AG04450 (cell line): ENCODE results near the gene TRIM14. TPM values are rescaled to one million over a fixed set of nuclear protein-coding genes. Genes with fewer than 3 reads are reported as not detected.

Experiments used
- CTCF ChIA-PET: fragments of 300-600, 350-600 bp; formaldehyde crosslinking; extraction: SDS; loops from one replicate; lab custom pipeline; 2022; ENCODE audit warnings: antibody characterized with exemption, inconsistent platforms; lab: Charles Lee
- POLR2A ChIA-PET: fragments of 350-600 bp; formaldehyde crosslinking; extraction: SDS; loops from one replicate; lab custom pipeline; 2021; ENCODE audit warnings: antibody characterized with exemption, inconsistent platforms; lab: Yijun Ruan, JAX
- DNase-seq: peaks from one replicate; pipeline ENCODE4 v3.0.0-alpha.2; 2011; ENCODE audit warnings: low read depth, low spot score
- H3K27ac ChIP-seq: one replicate; pipeline ENCODE4 v1.5.1; 2012; ENCODE audit warnings: low read depth, low read length, control low read depth
- H3K27me3 ChIP-seq: one replicate; pipeline ENCODE4 v1.6.0; 2012; ENCODE audit warnings: low read length; ENCODE audit not compliant: control insufficient read depth, insufficient read depth
- H3K4me3 ChIP-seq: 2 replicates; pipeline ENCODE4 v1.5.1; 2011; ENCODE audit warnings: mild to moderate bottlenecking, low read depth, low read length, control low read depth
- H3K9me3 ChIP-seq: 2 replicates; pipeline ENCODE4 v1.5.1; 2012; ENCODE audit warnings: low read length; ENCODE audit not compliant: control insufficient read depth, insufficient read depth
- polyA plus RNA-seq: library from polyadenylated mRNA; depleted of rRNA; stranded (reverse); fragments of >200 nt; gene quantifications from 2 replicates; pipeline ENCODE4 v1.2.3, GENCODE V29; 2011
- TF ChIP-seq, protein P1 (sequence below): IDR thresholded peaks from 2 replicates; pipeline ENCODE4 v1.5.1; 2011; ENCODE audit warnings: low read depth, low read length, control low read depth, inconsistent platforms

Gene TRIM14
- polyA plus RNA-seq, 1 experiment, result 8.3 TPM

DNA sequence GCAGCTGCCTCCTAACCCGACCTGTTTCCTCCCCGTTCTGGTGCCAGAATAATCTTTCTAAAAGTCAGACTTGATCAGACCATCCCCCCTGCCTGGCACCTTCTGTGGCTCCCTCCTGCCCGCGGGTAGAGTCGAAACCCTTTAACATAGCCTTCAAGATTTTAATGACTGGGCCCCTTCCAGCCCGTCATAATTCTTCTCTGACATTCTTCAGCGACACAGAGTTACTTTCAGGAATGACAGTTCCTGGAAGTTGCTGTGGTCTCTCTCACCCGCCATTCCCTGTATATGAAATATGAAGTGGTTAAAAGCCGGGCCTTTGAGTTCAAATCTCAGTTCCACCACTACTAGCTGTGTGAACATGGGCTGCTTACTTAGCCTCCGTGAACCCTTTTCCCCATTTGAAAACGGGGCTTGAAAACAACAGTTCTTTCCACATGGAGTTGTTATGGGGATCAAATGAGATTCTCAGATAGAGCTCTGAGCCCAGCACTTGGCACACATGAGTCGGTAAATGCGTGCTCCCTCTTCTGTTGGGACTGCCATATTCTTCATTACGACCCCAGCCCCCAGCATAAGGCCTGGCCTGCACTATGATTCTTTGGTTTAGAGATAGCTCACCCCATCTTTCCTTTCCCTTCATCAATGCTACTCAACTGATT lies 61.8 kb downstream of the TRIM14 start:
- ChIA-PET CTCF (interaction anchor here (0.8 to 3.3 kb wide), 4 partner anchors 14 to 134 kb away, joined by 3 to 22 read pairs (median 13); partner anchors contain the start of gene TRMO), POLR2A (interaction anchor here (0.7 to 1.5 kb wide), 10 partner anchors 8 to 481 kb away, joined by 3 to 9 read pairs (median 4); partner anchors contain the start of gene ANP32B)
- H3K4me3 ChIP-seq, result peak overlapping the region; percentile 90
- DNase-seq, result no peak
- H3K27ac ChIP-seq, result peak overlapping the region; percentile 86
- TF ChIP-seq, protein P1, sequence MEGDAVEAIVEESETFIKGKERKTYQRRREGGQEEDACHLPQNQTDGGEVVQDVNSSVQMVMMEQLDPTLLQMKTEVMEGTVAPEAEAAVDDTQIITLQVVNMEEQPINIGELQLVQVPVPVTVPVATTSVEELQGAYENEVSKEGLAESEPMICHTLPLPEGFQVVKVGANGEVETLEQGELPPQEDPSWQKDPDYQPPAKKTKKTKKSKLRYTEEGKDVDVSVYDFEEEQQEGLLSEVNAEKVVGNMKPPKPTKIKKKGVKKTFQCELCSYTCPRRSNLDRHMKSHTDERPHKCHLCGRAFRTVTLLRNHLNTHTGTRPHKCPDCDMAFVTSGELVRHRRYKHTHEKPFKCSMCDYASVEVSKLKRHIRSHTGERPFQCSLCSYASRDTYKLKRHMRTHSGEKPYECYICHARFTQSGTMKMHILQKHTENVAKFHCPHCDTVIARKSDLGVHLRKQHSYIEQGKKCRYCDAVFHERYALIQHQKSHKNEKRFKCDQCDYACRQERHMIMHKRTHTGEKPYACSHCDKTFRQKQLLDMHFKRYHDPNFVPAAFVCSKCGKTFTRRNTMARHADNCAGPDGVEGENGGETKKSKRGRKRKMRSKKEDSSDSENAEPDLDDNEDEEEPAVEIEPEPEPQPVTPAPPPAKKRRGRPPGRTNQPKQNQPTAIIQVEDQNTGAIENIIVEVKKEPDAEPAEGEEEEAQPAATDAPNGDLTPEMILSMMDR, result no peak
- peaks cover 5% of the 10 kb centered on the region; the same call in 1 of the 2 replicates for H3K9me3 ChIP-seq
- H3K27me3 ChIP-seq, result no peaks in the 10 kb centered on the region

DNA sequence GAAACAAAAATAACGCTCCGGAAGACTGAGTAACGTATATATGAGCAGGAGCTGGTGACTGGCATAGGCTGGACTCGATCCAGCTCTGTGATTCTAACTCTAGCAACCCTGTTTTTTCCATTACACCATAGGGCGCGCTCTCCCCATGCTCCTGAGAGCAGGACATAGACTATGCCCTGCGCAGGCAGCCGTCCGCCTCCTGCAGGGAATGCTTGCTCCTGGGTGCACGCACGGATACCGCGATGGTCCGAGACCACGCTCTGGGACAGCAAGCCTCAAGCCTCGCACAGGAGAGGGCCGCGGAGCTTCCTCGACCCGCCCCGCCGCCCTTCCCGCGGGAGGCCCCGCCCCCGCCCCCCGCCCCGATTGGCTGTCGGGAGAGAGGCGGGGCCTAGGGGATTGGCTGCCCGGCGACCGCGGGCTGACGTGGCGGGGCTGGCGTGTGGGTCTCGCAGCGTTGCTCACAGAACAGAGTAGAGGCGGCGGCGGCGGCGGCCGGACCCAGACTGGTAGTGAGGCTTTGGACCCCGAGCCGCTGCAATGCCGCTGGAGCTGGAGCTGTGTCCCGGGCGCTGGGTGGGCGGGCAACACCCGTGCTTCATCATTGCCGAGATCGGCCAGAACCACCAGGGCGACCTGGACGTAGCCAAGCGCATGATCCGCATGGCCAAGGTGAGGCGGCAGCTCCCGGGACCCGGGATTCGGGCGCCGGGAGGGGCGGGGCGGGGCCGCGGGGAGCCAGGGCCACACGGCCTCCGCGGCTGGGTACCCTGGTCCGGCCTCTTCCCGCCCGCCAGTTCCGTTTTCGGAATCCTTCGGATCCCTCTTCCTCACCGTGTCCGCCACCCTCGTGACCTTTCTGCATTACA lies 62.5 kb downstream of the TRIM14 start, which contains the start of gene NANS:
TSS of gene NANS (plus strand) at position 464 of the 869 bp plus-strand sequence. CDS start at position 541, 77 bp downstream.
- peaks cover 5% of the 10 kb centered on the region; the same call in 1 of the 2 replicates for H3K9me3 ChIP-seq
- CTCF ChIA-PET, result interaction anchor here (1.2 to 3.3 kb wide), 3 partner anchors 22 to 133 kb away, joined by 4 to 22 read pairs (median 6); partner anchors contain the start of gene TRMO
- TF ChIP-seq, protein P1, result peak; percentile 21

DNA sequence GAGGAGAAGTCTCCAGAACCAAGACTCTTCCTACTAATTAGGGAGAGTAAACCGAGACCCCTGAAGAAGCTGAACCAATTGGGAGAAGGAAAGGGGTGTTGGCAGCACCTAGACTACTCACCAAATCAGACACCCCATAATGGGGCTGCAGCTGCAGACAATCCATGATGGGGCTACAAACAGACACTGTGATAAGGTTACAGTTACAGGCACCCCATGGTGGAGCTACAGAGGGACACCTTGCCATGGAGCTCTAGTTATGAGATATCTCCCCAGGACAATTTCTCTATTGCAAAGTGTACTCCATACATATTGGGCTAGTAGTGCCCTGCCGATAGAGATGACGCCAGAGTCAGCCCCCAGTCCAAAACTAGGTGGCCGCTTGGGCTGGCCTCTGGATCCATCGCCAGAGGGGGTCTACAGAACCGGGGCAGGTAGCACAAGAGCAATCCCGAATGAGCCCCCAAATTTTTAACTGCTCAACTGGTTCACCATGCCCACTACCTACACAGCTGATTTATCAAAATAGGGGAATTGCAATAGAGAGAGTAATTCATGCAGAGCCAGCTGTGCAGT lies 64.6 kb downstream of the TRIM14 start:
- H3K9me3 ChIP-seq, result peaks cover 5% of the 10 kb centered on the region; the same call in 1 of the 2 replicates
- no peak overlapping the region for H3K4me3 ChIP-seq
- TF ChIP-seq, protein P1, result no peak
- no peaks in the 10 kb centered on the region for H3K27me3 ChIP-seq
- ChIA-PET CTCF (interaction anchor here (0.6 to 1.6 kb wide), 2 partner anchors 72 to 131 kb away, joined by 3 to 4 read pairs; no protein-coding TSS in a partner anchor), POLR2A (no interaction called here)
- DNase-seq, result no peak
- H3K27ac ChIP-seq, result no peak overlapping the region

More for the DNA sequence above, 62.5 kb downstream of the TRIM14 start, which contains the start of gene NANS:
- Histone ChIP-seq H3K27me3 (no peaks in the 10 kb centered on the region), H3K4me3 (peak within 1 kb of the TSS; percentile 90), H3K27ac (peak within 1 kb of the TSS; percentile 86)
- POLR2A ChIA-PET, result interaction anchor here (0.6 to 1.5 kb wide), 12 partner anchors 8 to 200 kb away, joined by 3 to 9 read pairs (median 4); partner anchors contain the start of genes ANP32B and TRMO
- DNase-seq, result peak; percentile 85

DNA sequence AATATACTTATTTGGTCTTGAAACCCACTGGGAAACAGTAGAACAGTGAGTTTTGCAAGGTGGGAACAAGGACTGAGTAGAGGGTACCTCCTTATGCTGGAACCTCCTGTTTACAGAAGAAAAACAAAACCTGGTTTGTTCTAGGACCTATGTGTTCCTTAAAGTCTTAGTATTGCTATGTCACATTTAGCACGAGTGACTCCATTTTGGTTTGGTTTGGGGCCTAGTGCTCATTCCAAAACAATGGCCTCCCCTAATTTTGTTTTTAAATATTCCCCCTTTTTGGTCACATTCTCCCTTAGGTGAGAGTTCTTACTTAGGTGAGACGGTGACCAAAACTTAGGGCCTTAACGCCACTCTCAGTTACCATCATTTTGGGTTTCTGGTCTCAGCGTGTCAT lies 68.7 kb downstream of the TRIM14 start:
- ChIA-PET CTCF (interaction anchor here (1.5 kb wide), 1 partner anchor 13 kb away, joined by 3 read pairs; no protein-coding TSS in a partner anchor), POLR2A (interaction anchor here (0.6 kb wide), 1 partner anchor 207 kb away, joined by 5 read pairs; no protein-coding TSS in a partner anchor)
- H3K4me3 ChIP-seq, result no peak overlapping the region
- TF ChIP-seq, protein P1, result no peak
- DNase-seq, result no peak
- peaks cover 5% of the 10 kb centered on the region; the same call in 1 of the 2 replicates for H3K9me3 ChIP-seq
- no peak overlapping the region for H3K27ac ChIP-seq
- H3K27me3 ChIP-seq, result no peaks in the 10 kb centered on the region
